NCI-H1694 (cell line): Measurements from ENCODE around the gene PERP.
"Not testable (repeated sequence)": the region's sequence is repeated elsewhere in the genome, so short reads cannot be mapped to it uniquely, and the experiment has no call there.

Experiments
- DNase-seq: peaks from one replicate; lab custom pipeline; 2025; lab: John Stamatoyannopoulos, UW

Gene PERP

DNA sequence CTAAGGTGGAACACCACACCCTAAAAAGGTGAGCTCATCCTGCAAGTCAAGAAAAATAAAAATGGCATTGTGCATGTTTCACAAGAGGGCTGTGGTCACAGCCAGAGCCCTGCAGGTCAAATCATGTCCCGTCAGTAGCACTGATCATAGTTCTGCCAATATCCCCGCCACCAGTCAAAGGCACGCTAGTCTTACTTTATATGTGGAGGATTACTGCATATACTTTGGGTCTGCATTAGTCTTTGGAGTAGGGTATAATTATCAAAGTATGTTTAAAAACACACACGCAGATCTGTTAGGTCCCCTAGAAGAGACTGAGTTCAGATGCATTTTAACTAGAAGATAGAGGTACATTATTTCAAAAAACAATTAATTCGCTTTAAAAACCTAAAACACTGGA, 1.8 kb downstream of the PERP start:
- no peak for DNase-seq

DNA sequence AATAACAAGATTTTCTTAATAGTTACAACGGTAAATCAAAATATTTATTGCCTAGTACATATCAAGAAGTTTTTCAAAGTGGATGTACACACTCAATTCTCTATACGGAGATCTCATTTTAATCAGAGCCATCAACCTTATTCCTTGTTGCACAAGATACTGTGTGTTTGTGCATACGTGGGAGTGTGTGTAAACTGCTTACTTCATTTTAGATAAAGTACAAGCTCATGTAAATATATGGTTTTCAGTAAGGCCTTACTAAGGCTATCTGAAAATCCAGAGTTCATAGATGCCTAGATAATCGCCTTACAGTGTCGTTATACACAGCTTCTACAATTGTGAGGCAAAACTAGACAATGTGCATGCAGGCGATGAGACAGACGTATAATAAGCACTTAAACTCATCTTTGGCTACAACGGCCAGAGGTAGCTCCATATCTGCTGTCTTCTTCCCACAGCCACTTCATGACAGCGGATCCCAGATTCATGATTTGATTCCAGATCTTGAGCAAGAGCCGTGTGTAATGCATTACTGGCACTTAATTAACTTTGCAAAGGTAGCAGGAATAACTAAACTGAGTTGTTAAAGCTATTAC, 2.5 kb downstream of the PERP start:
- DNase-seq = no peak

- peak; percentile 17 for DNase-seq
These were observed 3.3 kb downstream of the PERP start for GRCh38 chr6:138103871-138104270.

DNA sequence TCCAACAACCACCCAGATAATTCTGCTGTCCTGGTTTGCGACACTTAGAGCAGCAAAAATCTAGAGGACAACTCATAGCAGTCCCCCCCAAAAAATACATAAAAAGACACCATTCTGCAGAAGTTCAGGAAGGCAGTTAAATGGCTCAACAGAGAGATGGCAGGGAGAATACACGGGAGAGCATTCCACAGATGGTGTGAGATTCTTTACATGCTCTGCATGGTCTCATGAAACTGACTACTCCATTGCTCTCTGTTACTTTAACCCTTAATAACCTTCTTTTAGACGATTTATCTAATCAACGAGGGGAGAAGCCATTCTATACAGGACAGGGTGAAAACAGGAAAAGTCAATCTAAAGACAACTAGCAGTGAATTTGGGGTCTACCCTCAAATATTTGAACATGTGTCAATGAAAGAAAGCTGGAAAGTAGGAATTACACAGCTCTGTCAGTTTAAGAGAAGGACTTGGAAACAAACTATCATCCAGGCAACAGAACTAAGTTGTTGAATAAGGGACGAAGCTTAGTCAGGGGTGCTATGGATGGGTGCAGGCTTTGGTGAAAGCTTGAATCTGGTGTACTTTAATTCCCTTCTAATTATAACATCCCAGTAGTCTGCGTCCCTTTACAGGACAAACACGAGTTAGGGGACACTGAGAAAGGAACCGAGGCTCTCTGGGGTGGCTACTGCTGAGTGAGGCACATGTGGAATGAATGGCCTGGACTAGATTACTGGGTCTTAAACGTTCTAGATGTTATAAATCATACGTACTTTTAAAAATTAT, 5.1 kb downstream of the PERP start:
- no peak for DNase-seq

DNA sequence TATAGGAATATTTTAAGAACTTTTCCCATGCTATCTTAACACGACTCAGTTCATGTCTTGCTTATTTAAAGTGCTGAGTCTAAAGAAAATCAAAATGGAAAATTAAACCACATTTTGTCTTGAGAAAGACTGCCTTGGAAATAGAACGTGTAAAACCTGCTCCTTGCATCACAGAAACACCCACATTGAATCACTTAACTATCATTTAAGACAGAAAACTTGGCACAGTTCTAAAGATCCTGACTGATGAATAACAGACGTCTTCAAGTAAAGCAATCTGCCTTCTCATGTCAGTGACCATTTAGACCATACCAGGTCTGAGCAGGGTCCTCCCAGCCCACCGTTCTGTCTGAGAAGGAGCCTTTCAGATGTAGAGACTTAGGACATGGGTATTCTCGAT, 7.4 kb downstream of the PERP start:
- no peak for DNase-seq

GRCh38 chr6:138098306-138098705, 8.9 kb downstream of the PERP start:
- DNase-seq = no peak

- DNase-seq = no peak
These were observed 13.0 kb downstream of the PERP start for GRCh38 chr6:138094260-138094659.

- no peak for DNase-seq
These were observed 13.6 kb downstream of the PERP start for GRCh38 chr6:138093632-138094031.

DNA sequence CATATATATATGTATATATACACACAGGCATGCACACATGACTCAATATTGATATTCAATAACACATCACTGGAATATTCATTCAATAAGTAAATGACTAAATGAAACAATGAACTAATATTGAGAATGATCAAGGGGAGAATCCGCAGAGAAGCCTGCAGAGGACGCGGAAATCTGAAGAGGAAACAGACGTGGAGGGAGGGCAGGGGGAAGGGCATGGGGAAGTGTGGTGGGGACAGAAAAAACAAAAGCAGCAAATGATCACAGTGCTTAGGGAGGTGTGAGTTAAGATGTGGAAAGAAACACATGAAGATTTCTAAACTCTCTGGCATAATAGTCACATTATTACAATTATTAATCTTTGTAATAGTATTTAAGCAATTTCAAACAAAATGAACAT, 14.5 kb downstream of the PERP start:
- no peak for DNase-seq

DNA sequence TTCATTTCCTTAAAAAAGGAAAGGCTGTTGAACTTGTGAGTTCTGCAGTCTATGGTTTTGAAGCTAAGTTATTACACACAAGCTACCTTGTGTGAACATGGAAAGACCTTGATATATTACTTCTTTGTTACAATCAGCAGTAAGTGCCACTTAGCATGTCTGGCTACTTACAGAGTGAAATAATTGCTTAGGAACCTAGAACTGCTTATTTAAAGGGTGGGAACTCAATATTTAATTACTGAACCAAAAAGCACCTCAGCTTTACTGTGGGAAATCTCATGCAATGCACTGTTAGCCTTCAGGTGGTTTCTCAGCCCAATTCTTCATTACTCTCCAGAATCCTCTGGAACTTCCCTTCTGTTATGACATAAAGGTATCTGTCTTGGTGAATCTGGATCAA, 17.9 kb downstream of the PERP start:
- DNase-seq = no peak

GRCh38 chr6:138088326-138088762, 18.9 kb downstream of the PERP start:
- DNase-seq = no peak

DNA sequence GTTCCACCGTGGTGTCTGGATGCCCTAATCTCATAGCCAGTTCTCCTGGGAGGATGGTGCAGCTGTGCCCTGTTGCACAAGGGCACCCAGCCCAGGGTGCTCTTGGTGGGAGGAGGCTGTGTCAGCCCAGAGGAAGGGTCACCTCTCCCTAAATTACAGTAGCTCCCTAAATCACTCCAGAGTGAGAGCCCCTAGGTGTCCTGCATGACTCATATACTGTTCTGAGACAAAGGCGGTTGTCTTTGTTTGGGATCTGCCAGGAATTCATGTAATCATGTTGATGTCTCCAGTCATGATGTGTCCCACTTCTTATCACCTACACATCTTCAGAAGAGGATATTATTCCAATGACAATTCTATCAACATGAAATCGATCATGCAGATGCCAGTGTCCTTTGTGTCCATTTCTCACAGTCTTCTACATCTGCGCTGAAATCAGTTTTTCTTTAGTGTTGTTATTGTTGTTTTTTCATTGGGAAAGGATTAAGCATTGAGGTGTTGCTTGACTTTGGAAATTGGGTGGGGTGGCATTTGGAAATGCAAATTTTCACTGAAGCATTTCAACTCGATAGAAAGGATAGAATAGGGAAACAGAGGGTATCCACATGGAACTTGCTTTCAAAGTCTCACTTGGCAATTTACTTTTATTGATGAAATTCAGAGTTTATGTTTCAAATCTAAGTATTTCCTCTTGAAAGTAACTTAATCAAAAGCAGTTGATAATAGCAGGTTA, 19.5 kb downstream of the PERP start:
- DNase-seq = no peak

- no peak for DNase-seq
These were observed 20.5 kb downstream of the PERP start for GRCh38 chr6:138086573-138087196.

- no peak for DNase-seq
These were observed 21.4 kb downstream of the PERP start for GRCh38 chr6:138085839-138086222.

DNA sequence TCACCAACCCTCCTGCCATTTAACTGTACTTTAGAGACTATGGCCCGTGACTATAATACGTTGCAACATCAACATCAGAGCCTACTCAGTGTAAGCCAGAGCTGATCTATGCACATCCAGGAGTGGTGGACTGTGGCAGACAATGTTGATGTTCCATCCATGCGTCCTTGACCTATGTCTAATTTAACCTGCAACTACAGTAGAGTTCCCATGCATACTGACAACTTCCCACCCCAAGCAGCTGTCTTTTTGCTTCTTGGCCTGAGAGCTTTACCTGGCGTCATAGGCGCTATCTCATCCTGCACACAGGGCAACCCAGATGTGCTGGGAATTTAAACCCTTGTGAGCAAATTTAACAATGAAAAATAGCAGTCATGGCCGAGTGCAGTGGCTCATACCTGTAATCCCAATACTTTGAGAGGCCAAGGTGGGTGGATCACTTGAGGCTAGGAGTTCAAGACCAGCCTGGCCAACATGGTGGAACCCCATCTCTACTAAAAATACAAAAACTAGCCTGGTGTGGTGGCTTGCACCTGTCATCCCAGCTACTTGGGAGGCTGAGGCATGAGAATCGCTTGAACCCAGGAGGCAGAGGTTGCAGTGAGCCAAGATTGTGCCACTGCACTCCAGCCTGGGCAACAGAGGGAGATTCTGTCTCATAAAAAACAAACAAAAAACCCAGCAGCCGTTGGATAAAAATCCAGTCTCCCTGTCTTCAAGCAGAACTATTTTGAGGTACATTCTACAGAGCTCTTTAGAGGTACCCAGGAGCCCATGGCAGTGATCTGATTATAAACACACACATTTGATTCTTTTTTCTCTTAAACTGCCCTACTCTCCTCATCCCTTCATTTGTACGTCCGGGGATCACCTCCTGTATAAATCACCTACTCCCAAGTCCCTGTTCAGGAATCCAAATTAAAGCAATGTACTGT, 22.0 kb downstream of the PERP start:
- DNase-seq = no peak

DNA sequence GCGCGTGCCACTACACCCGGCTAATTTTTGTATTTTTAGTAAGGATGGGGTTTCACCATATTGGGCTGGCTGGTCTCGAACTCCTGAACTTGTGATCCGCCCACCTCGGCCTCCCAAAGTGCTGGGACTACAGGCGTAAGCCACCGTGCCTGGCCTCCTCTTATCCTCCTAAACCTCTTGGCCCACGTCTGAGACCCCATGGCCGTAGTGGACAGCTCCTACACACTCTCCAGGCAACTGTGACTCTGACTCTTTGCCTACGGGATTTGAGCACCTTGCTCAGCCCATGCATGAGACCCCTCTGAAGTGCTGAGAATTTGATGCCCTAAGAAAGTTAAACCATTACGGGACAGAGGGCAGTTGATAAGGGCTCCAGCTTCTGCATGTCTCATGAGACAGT, 25.0 kb downstream of the PERP start:
- no peak for DNase-seq

DNA sequence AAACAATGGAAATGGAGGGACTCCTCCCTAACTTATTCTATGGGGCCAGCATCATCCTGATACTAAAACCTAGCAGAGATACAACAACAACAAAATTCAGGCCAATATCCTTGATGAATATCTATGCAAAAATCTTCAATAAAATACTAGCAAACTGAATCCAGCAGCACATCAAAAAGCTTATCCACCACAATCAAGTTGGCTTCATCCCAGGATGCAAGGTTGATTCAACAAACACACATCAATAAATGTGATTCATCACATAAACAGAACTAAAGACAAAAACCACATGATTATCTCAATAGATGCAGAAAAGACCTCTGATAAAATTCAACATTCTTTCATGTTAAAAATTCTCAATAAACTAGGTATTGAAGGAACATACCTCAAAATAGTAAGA, 27.7 kb downstream of the PERP start:
- not testable (repeated sequence) for DNase-seq

DNA sequence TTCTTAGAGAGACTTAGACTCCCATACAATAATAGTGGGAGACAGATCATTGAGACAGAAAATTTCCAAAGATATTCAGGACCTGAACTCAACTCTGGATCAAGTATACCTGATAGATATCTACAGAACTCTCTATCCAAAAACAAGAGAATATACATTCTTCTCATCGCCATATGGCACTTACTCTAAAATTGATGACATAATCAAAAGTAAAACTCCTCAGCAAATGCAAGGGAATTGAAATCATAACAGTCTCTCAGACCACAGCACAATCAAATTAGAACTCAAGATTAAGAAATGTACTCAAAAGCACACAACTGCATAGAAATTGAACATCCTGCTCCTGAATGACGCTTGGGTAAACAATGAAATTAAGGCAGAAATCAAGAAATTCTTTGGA, 28.7 kb downstream of the PERP start:
- DNase-seq = no peak

DNA sequence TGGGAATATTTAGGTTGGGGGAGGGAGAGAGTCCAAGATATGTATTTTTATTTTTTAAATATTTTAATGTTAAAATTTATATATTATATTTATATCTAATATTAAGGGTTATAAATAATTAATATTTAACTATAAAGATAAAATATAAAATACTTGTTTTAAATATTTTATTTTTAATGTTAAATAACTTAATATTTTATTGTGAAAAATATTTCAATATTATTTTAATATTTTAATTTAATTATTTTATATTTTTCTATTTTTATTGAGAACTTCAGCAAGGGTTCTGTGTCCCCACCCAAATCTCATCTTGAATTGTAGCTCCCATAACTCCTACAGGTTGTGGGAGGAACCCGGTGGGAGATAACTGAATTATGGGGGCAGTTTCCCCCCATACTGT, 34.0 kb downstream of the PERP start:
- no peak for DNase-seq

GRCh38 chr6:138063726-138064125, 43.5 kb downstream of the PERP start:
- DNase-seq = no peak

DNA sequence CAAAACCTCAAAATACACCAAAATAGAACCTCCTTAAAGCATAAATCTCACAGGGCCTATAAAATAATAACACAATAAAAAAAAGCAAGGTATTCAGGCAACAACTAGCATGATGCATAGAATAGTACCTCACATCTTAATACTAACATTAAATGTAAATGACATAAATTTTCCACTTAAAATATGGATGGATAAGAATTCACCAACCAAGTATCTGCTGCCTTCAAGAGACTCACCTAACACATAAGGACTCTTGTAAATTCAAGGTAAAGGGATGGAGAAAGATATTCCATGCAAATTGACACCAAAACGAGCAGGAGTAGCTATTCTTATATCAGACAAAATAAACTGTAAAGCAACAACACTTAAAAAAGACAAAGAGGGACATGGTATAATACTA, 52.2 kb downstream of the PERP start:
- no peak for DNase-seq

- no peak for DNase-seq
These were observed 54.4 kb downstream of the PERP start for GRCh38 chr6:138052783-138053182.
